Measurements from ENCODE around the gene HUWE1.

The HUWE1 gene

DNA sequence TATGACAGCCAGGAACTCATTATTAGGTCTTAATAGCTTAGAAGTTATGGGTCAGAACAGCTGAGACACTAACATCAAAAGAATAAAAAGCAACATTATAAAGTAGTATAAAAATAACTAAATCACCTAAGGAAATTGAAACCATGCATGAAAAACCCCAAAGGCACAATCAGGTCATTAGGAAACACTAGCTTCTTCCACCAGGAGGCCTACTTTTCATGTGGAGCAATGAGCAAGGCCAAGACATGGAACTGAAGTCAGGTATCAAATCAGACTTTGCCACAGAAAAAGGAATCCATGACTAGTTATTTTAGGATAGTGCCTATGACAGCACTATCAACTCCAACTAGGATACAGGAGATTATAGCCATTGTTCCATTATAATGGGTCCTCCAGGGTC is 7.9 kb downstream of the HUWE1 start:
- H3K9me3 ChIP-seq (ENCODE audit: control insufficient read depth, insufficient read depth, low read length) = no peaks in the 10 kb centered on the region
- H3K4me1 ChIP-seq (ENCODE audit: insufficient read depth, low read length) = no peaks in the 10 kb centered on the region
- H3K9ac ChIP-seq (ENCODE audit: low read depth, low read length) = no peak overlapping the region
- H3K36me3 ChIP-seq (ENCODE audit: insufficient read depth, low read length) = peaks cover 6% of the 10 kb centered on the region

DNA sequence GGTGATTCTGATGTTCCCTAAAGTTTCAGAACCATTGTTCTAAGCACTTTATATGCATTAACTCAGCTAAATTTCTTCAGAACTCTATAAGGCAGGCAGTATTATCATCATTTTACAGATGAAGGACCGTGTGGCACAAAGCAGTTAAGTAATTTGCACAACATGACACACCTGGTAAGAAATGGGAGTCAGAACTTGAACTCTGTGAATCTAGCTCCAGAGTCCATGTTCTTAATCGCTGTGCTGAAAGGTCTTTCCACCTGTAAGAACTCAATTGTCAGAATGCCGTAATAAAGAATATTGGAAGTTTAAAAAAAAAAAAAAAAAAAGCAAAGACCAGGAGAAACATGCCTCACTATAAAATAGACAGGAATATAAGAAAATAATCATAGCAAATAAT is 9.2 kb downstream of the HUWE1 start:
- no peaks in the 10 kb centered on the region for H3K9me3 ChIP-seq (ENCODE audit: control insufficient read depth, insufficient read depth, low read length)
- no peak overlapping the region for H3K9ac ChIP-seq (ENCODE audit: low read depth, low read length)
- H3K36me3 ChIP-seq (ENCODE audit: insufficient read depth, low read length) = peaks cover 6% of the 10 kb centered on the region
- H3K4me1 ChIP-seq (ENCODE audit: insufficient read depth, low read length) = no peaks in the 10 kb centered on the region

DNA sequence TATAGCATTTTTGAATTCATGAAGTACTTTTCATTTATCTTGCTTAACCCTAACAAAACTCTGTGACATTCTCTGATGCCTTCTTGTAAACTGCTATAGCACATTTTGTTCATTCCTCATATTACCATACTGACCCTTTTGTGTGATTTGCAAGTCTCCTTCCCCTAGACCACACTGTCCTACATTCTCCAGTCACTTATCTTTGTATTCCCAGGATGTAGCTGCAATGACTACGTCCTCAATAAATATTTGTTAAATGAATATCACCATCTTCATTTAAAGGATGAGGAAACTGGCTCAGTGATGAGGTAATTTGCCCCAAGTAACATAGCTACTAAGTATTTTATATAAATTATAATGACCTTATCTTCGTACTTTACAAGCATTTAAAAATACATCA is 11.9 kb downstream of the HUWE1 start:
- Histone ChIP-seq H3K9ac (ENCODE audit: low read depth, low read length) (no peak overlapping the region), H3K9me3 (ENCODE audit: control insufficient read depth, insufficient read depth, low read length) (no peaks in the 10 kb centered on the region), H3K36me3 (ENCODE audit: insufficient read depth, low read length) (peaks cover 3% of the 10 kb centered on the region), H3K4me1 (ENCODE audit: insufficient read depth, low read length) (no peaks in the 10 kb centered on the region)

DNA sequence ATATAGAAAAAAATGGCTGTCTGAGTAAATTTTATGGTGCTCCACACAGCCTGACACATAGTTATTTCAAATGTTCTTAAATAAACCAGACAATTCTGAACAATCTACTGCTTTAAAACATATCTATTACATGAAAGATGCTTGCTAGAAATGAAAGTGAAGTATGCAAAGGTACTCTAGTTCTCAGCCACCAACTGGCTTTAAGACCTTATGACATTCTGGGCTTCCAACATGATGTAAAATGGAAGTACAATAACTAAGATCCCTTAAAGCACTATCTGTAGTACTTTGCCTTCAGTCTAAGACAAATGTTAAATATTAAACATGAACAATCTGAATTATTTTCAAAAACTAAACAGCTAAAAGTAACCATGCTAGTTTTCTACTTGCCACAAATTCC is 17.3 kb downstream of the HUWE1 start:
- Histone ChIP-seq H3K9ac (ENCODE audit: low read depth, low read length) (no peak overlapping the region), H3K9me3 (ENCODE audit: control insufficient read depth, insufficient read depth, low read length) (no peaks in the 10 kb centered on the region), H3K4me1 (ENCODE audit: insufficient read depth, low read length) (no peaks in the 10 kb centered on the region), H3K36me3 (ENCODE audit: insufficient read depth, low read length) (no peaks in the 10 kb centered on the region)

DNA sequence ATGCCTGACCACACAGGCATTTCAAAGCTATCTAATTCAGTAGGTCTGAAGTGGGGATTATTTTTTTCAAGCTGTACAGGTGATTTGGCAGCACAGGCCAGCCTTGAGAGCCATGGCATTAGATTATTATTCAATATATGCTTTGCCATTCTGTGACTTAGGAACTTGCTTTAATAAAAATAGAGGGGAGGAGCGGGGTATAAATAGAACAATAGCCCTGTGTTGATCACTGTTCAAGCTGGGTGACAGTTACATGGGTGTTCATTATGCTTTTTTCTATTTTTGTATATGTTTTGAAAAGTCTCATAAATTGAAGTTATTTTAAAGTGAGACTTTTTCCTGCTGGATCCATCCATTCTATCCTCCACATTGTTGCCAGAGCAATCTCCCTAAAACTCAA is 20.3 kb downstream of the HUWE1 start:
- no peaks in the 10 kb centered on the region for H3K9me3 ChIP-seq (ENCODE audit: control insufficient read depth, insufficient read depth, low read length)
- H3K4me1 ChIP-seq (ENCODE audit: insufficient read depth, low read length) = no peaks in the 10 kb centered on the region
- H3K36me3 ChIP-seq (ENCODE audit: insufficient read depth, low read length) = no peaks in the 10 kb centered on the region
- H3K9ac ChIP-seq (ENCODE audit: low read depth, low read length) = no peak overlapping the region

DNA sequence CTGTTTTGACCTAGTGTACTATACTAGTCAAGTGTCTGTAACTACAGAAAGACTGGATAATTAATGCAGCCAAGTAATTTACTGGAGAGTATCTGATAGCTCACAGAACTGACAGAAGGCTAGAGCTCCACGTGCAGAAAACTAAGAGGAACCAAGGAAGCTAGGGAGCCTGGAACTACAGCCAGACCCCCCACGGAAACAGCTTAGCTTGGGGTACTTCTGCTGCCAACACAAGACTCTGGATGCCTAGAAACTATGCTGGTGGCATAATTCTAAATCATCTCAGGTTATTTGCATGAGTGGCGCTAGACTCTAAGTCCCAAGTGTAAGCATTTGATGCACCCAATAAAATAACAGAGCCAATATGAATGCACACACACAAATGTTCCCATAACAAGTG is 26.5 kb downstream of the HUWE1 start:
- Histone ChIP-seq H3K9ac (ENCODE audit: low read depth, low read length) (no peak overlapping the region), H3K4me1 (ENCODE audit: insufficient read depth, low read length) (no peaks in the 10 kb centered on the region), H3K36me3 (ENCODE audit: insufficient read depth, low read length) (no peaks in the 10 kb centered on the region), H3K9me3 (ENCODE audit: control insufficient read depth, insufficient read depth, low read length) (no peaks in the 10 kb centered on the region)

DNA sequence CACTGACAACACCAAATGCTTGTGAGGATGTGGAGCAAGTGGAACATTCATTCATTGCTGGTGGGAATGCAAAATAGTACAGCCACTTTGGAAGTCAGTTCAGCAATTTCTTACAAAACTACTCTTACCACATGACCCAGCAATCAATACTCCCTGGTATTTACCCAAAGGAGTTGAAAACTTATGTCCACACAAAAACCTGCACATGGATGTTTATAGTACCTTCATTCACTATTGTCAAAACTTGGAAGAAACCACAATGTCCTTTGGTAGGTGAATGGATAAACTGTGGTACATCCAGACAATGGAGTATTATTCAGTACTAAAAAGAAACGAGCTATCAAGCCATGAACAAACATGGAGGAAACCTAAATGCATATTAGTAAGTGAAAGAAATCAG is 27.5 kb downstream of the HUWE1 start:
- no peaks in the 10 kb centered on the region for H3K4me1 ChIP-seq (ENCODE audit: insufficient read depth, low read length)
- no peaks in the 10 kb centered on the region for H3K36me3 ChIP-seq (ENCODE audit: insufficient read depth, low read length)
- no peaks in the 10 kb centered on the region for H3K9me3 ChIP-seq (ENCODE audit: control insufficient read depth, insufficient read depth, low read length)
- no peak overlapping the region for H3K9ac ChIP-seq (ENCODE audit: low read depth, low read length)

DNA sequence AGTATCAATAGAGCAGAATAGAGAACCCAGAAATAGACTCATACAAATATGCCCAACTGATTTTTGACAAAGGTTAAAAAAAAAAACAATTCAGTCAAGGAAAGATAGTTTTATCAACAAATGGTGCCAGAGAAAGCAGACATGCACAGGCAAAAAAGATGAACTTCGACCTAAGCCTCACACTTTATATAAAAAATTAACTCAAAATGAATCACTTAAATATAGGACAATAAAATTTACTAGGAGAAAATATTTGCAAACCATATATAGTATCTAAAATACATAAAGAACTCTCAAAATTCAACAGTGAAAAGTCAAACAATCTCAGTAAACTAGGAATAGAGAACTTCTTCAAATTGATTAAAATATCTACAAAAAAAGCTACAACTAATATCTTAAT is 29.7 kb downstream of the HUWE1 start:
- Histone ChIP-seq H3K4me1 (ENCODE audit: insufficient read depth, low read length) (no peaks in the 10 kb centered on the region), H3K9ac (ENCODE audit: low read depth, low read length) (no peak overlapping the region), H3K36me3 (ENCODE audit: insufficient read depth, low read length) (peaks cover 7% of the 10 kb centered on the region), H3K9me3 (ENCODE audit: control insufficient read depth, insufficient read depth, low read length) (no peaks in the 10 kb centered on the region)

DNA sequence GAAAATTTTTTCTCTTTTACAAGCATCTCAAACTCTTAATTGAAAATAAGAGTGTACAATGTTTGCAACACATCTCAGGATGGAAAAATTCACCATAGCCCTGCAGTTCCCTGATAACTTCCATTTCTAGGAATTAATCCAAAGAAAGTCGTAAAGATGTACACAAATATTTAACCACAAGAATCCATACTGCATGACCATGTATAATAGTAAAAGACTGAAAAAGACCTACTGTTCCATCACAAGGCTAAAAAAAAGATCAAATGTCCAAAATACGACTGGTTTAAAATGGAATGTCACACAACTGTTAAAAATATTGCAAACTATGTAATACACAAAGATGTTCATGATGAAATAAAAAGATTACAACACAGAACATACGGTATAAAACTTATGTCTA is 32.1 kb downstream of the HUWE1 start:
- H3K36me3 ChIP-seq (ENCODE audit: insufficient read depth, low read length) = peaks cover 7% of the 10 kb centered on the region
- no peaks in the 10 kb centered on the region for H3K4me1 ChIP-seq (ENCODE audit: insufficient read depth, low read length)
- H3K9me3 ChIP-seq (ENCODE audit: control insufficient read depth, insufficient read depth, low read length) = no peaks in the 10 kb centered on the region
- no peak overlapping the region for H3K9ac ChIP-seq (ENCODE audit: low read depth, low read length)

DNA sequence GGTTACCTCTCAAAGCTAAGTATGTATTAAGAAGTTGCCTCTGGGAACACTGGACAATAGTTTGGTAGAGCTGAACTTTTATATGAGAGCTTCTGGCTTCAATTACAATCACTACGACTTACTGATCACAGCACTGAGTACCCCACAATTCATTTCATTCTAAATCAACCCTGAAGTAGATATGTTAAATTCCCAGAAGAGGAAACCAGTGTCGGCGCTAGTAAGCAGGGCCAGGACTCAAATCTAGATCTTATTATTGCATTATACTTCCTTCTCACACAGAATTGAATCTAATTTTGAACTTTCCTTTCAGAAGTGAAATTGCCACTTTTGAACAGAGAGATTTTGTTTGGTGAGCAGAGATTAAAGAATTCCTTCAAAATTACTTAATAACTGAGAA is 41.8 kb downstream of the HUWE1 start:
- no peaks in the 10 kb centered on the region for H3K9me3 ChIP-seq (ENCODE audit: control insufficient read depth, insufficient read depth, low read length)
- H3K36me3 ChIP-seq (ENCODE audit: insufficient read depth, low read length) = peaks cover 14% of the 10 kb centered on the region
- no peak overlapping the region for H3K9ac ChIP-seq (ENCODE audit: low read depth, low read length)
- H3K4me1 ChIP-seq (ENCODE audit: insufficient read depth, low read length) = no peaks in the 10 kb centered on the region

DNA sequence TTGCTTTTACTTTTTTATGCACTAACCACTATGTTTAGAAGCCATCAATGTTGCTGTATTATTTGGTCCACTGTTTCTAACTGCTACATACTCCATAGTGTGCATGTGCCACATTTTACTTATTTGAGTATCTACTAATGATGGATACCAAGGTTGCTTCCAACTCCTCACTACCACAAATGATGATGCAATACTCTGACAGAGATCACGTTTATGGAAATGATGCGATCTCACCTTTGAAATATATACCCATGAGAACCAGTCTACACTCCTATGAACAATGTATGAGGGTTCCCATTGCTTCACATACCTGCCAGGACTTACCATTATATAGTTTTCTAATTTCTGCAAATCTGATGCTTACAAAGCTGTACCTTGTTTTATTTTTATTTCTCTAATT is 44.2 kb downstream of the HUWE1 start:
- Histone ChIP-seq H3K9me3 (ENCODE audit: control insufficient read depth, insufficient read depth, low read length) (no peaks in the 10 kb centered on the region), H3K4me1 (ENCODE audit: insufficient read depth, low read length) (no peaks in the 10 kb centered on the region), H3K36me3 (ENCODE audit: insufficient read depth, low read length) (peaks cover 8% of the 10 kb centered on the region), H3K9ac (ENCODE audit: low read depth, low read length) (no peak overlapping the region)

DNA sequence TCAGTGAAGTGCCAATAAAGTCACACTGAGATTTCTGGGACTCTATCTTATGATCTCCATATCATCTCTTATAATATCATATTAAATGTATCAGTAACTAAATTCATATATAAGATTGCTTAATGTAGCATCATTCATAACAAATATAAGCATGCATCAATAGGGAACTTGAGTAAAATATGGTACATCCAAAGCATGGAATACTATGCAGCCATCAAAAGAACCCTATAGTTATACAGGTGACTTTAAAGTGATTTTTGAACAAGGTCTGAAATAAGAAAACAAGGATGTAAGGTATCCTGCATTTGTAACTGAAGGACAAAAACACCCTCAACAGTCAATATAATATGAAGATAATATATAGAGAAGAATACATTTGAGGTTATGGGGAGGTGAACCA is 47.3 kb downstream of the HUWE1 start:
- Histone ChIP-seq H3K4me1 (ENCODE audit: insufficient read depth, low read length) (no peaks in the 10 kb centered on the region), H3K36me3 (ENCODE audit: insufficient read depth, low read length) (peaks cover 6% of the 10 kb centered on the region; the same call in 1 of the 2 replicates), H3K9ac (ENCODE audit: low read depth, low read length) (no peak overlapping the region), H3K9me3 (ENCODE audit: control insufficient read depth, insufficient read depth, low read length) (no peaks in the 10 kb centered on the region)

DNA sequence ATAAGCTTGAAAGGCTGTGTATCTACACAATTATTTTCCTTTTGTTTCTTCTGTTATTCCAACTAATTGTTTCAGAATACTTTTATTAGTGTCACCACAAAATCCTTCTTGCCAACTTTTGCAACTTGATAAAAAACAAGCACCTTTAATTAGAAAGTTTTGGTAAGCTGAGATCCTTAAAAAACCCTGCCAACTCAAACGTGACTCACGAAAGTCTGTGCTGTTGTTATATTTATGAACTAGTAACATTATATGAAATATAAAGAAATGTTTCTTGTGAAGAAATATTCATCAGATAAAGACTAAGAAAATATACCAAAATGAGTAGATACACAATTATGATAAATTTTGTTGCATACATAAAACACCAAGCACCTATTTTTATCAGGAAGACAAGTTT is 49.0 kb downstream of the HUWE1 start:
- Histone ChIP-seq H3K9me3 (ENCODE audit: control insufficient read depth, insufficient read depth, low read length) (no peaks in the 10 kb centered on the region), H3K36me3 (ENCODE audit: insufficient read depth, low read length) (peaks cover 17% of the 10 kb centered on the region), H3K4me1 (ENCODE audit: insufficient read depth, low read length) (no peaks in the 10 kb centered on the region), H3K9ac (ENCODE audit: low read depth, low read length) (no peak overlapping the region)

DNA sequence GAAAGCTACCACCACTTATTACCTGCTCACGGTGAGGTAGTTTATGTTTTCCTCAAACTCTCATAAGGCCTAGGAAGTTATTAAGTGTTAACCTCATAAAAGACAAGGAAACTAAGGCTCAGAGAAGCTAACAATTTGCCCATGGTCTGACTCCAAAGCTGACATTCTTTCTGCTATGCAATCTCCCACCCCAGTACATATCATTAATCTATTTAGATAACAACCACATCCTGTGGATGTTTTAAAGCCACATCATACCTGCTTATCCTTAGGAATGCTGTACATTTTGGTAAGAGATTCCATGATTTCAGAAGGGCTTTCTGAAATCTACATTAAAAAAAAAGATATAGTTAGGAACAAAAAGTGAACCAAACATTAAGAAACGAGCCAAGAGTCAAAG is 55.4 kb downstream of the HUWE1 start:
- Histone ChIP-seq H3K9ac (ENCODE audit: low read depth, low read length) (no peak overlapping the region), H3K36me3 (ENCODE audit: insufficient read depth, low read length) (peaks cover 41% of the 10 kb centered on the region), H3K4me1 (ENCODE audit: insufficient read depth, low read length) (no peaks in the 10 kb centered on the region), H3K9me3 (ENCODE audit: control insufficient read depth, insufficient read depth, low read length) (no peaks in the 10 kb centered on the region)

DNA sequence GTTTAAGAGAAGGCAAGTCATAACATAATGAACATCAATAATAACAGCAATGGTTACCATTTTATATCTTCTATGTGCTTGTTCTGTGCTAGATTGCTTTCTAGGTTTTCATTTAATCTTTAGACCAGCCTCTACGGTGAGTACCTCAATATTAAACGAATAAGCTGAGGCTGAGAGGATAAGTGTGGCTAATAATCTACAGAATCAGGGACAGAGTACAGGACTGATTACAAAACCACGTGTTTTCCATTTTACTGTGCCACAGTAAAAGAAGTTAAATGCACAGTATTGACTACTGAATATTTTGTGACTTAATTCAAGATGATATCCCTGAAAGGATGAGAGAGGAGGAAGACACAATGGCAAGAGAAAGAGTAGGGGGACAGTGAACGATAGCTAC is 56.3 kb downstream of the HUWE1 start:
- Histone ChIP-seq H3K9me3 (ENCODE audit: control insufficient read depth, insufficient read depth, low read length) (no peaks in the 10 kb centered on the region), H3K9ac (ENCODE audit: low read depth, low read length) (no peak overlapping the region), H3K36me3 (ENCODE audit: insufficient read depth, low read length) (peaks cover 41% of the 10 kb centered on the region), H3K4me1 (ENCODE audit: insufficient read depth, low read length) (no peaks in the 10 kb centered on the region)

DNA sequence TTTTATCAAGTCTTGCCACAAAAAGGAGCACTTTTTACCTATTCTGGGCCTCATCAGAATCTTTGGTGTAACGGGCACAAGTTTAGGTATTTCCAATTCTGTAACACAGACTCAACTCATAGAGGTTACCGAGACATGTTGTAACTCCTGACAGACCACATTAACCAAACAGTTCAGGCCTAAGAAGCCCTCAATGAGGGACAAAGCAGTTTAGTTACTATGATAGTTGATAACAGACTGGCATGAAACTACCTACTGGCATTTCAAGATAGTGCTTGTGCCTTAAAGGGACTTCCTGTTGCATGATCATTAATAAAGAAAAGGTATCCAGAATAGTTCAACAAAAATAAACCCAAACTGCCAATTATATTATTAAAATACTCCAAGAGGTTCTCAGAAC is 64.1 kb downstream of the HUWE1 start:
- Histone ChIP-seq H3K4me1 (ENCODE audit: insufficient read depth, low read length) (no peaks in the 10 kb centered on the region), H3K9me3 (ENCODE audit: control insufficient read depth, insufficient read depth, low read length) (no peaks in the 10 kb centered on the region), H3K9ac (ENCODE audit: low read depth, low read length) (no peak overlapping the region), H3K36me3 (ENCODE audit: insufficient read depth, low read length) (peaks cover 18% of the 10 kb centered on the region)

All from ES-I3 (cell line).